A549 (cell line): ENCODE measurements around the gene JAKMIP1.

Experiments
- CBX2 ChIP-seq: fragments of 200-600 bp; sonication (generic); IDR thresholded peaks from 2 replicates; pipeline ENCODE4 v1.6.1; 2016; ENCODE audit warnings: low read depth, mild to moderate bottlenecking, borderline replicate concordance
- TF ChIP-seq, protein P1 (sequence below): fragments of >200 bp; sonication (Bioruptor Twin); formaldehyde crosslinking; IDR thresholded peaks from 3 replicates; pipeline ENCODE4 v1.5.1; 2016
- TF ChIP-seq, protein P2 (sequence below): IDR thresholded peaks from 2 replicates; pipeline ENCODE4 v1.6.1; 2012; ENCODE audit warnings: low read depth, borderline replicate concordance

DNA sequence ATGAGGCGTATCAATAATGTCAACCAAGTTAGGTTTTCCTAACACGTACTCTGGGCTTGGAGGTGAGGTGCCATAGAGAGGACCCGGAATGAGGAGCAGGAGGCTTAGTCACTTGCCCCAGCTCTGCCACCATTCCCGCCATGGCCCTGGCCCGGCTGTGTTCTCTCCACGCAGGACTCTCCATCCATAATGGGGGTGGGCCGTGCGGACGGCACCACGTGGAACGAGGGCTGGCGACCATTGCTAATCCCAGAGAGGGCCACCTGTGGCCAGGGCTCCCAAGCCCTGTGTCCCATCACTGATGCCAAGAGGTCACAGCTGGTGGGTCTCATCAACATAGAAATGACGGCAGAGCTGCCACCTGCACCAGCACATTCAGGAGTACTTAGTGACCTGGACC, 76.4 kb downstream of the JAKMIP1 start:
- TF ChIP-seq, protein P1, sequence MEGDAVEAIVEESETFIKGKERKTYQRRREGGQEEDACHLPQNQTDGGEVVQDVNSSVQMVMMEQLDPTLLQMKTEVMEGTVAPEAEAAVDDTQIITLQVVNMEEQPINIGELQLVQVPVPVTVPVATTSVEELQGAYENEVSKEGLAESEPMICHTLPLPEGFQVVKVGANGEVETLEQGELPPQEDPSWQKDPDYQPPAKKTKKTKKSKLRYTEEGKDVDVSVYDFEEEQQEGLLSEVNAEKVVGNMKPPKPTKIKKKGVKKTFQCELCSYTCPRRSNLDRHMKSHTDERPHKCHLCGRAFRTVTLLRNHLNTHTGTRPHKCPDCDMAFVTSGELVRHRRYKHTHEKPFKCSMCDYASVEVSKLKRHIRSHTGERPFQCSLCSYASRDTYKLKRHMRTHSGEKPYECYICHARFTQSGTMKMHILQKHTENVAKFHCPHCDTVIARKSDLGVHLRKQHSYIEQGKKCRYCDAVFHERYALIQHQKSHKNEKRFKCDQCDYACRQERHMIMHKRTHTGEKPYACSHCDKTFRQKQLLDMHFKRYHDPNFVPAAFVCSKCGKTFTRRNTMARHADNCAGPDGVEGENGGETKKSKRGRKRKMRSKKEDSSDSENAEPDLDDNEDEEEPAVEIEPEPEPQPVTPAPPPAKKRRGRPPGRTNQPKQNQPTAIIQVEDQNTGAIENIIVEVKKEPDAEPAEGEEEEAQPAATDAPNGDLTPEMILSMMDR, result no peak
- TF ChIP-seq CBX2, result no peak
- TF ChIP-seq, protein P2, sequence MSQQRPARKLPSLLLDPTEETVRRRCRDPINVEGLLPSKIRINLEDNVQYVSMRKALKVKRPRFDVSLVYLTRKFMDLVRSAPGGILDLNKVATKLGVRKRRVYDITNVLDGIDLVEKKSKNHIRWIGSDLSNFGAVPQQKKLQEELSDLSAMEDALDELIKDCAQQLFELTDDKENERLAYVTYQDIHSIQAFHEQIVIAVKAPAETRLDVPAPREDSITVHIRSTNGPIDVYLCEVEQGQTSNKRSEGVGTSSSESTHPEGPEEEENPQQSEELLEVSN, result no peak
